H1 (cell line): ENCODE data around the gene LIPC. TPM values are rescaled to one million over a fixed set of nuclear protein-coding genes. Genes with fewer than 3 reads are reported as not detected.

Experiments used
- CTCF ChIA-PET: fragments of 300-600 bp; sonication (Branson Sonifier 250); formaldehyde crosslinking; loops from one replicate; lab custom pipeline; 2021; ENCODE audit not compliant: partially characterized antibody; lab: Charles Lee
- POLR2A ChIA-PET: fragments of 300-600 bp; sonication (Branson Sonifier 250); formaldehyde crosslinking; loops from one replicate; lab custom pipeline; 2021; ENCODE audit warnings: inconsistent platforms; ENCODE audit not compliant: partially characterized antibody; lab: Charles Lee
- DNase-seq, 2 experiments: peaks; one replicate each; pipeline versions ENCODE4 v3.0.0 to v3.0.0-alpha.2; 2010 to 2022; ENCODE audit warnings: low spot score in 2 of 2, low read depth in 1 of 2, mixed read lengths in 1 of 2
- FAIRE-seq: peaks from 2 replicates; lab custom pipeline; 2011; peaks lifted over from hg19 to GRCh38; lab: Jason Lieb, UNC
- H2AFZ ChIP-seq: 2 replicates; pipeline ENCODE4 v1.8.1; 2012; ENCODE audit warnings: low read length, inconsistent platforms
- H2AK5ac ChIP-seq: 2 replicates; pipeline ENCODE4 v1.6.1; 2013; ENCODE audit warnings: low read depth, low read length
- H2BK120ac ChIP-seq: replicated peaks from 2 replicates; pipeline ENCODE3; 2013; ENCODE audit warnings: low read depth, low read length, inconsistent platforms
- H2BK12ac ChIP-seq: 2 replicates; pipeline ENCODE4 v1.6.1; 2013; ENCODE audit warnings: low read depth, low read length
- H2BK15ac ChIP-seq: 2 replicates; pipeline ENCODE4 v1.6.1; 2013; ENCODE audit warnings: low read length
- H2BK20ac ChIP-seq: 2 replicates; pipeline ENCODE4 v1.6.1; 2013; ENCODE audit warnings: low read length
- H2BK5ac ChIP-seq: 2 replicates; pipeline ENCODE4 v1.6.1; 2013; ENCODE audit warnings: low read depth, low read length
- H3K14ac ChIP-seq: 2 replicates; pipeline ENCODE4 v1.6.1; 2013; ENCODE audit warnings: inconsistent platforms; ENCODE audit not compliant: insufficient read length
- H3K18ac ChIP-seq: 2 replicates; pipeline ENCODE4 v1.6.1; 2013; ENCODE audit warnings: low read length; ENCODE audit errors: extremely low read depth
- H3K23ac ChIP-seq: 2 replicates; pipeline ENCODE4 v1.6.1; 2013; ENCODE audit warnings: inconsistent platforms; ENCODE audit not compliant: insufficient read length
- H3K23me2 ChIP-seq: 2 replicates; pipeline ENCODE4 v1.6.1; 2013; ENCODE audit warnings: low read depth, low read length
- H3K27ac ChIP-seq: 2 replicates; pipeline ENCODE4 v1.6.1; 2011; ENCODE audit warnings: low read depth, low read length, inconsistent platforms
- H3K27me3 ChIP-seq, 4 experiments: replicated peaks in 1 of 4; 1 replicate in 1 of 4; 2 replicates in 3 of 4; pipeline versions ENCODE4 v1.6.1 to v1.8.1; 2011 to 2013; ENCODE audit warnings: low read length in 3 of 4, mild to moderate bottlenecking in 3 of 4, inconsistent platforms in 2 of 4, mixed read lengths in 2 of 4, moderate library complexity in 1 of 4; ENCODE audit not compliant: control insufficient read depth in 3 of 4, insufficient read depth in 3 of 4; ENCODE audit errors: extremely low read depth in 1 of 4
- H3K36me3 ChIP-seq, 4 experiments: 2 replicates each; pipeline versions ENCODE4 v1.6.1 to v1.8.1; 2011 to 2013; ENCODE audit warnings: mild to moderate bottlenecking in 4 of 4, low read length in 3 of 4, moderate library complexity in 2 of 4, control low read depth in 1 of 4, inconsistent platforms in 1 of 4; ENCODE audit not compliant: insufficient read depth in 4 of 4, control insufficient read depth in 2 of 4
- H3K4ac ChIP-seq: replicated peaks from 2 replicates; pipeline ENCODE3; 2013; ENCODE audit warnings: low read length, low read depth, mixed read lengths, inconsistent platforms; ENCODE audit not compliant: insufficient read length
- H3K4me1 ChIP-seq, 4 experiments: replicated peaks in 1 of 4; 1 replicate in 1 of 4; 2 replicates in 3 of 4; pipeline versions ENCODE4 v1.6.1 to v1.8.1; 2011 to 2013; ENCODE audit warnings: low read length in 3 of 4, inconsistent platforms in 2 of 4, mixed read lengths in 1 of 4; ENCODE audit not compliant: insufficient read depth in 4 of 4, control insufficient read depth in 3 of 4
- H3K4me2 ChIP-seq, 2 experiments: 2 replicates each; pipeline versions ENCODE4 v1.6.1 to v1.8.1; 2011 to 2013; ENCODE audit warnings: low read depth in 2 of 2, low read length in 2 of 2, control low read depth in 1 of 2, inconsistent platforms in 1 of 2, mild to moderate bottlenecking in 1 of 2; ENCODE audit not compliant: insufficient read depth in 1 of 2
- H3K4me3 ChIP-seq, 4 experiments: fragments of 200-600, 300-600 bp in 1 of 4; sonication (generic), shearing (Covaris generic), sonication (Bioruptor Twin) in 1 of 4; 2 replicates each; pipeline versions ENCODE4 v1.5.1 to v1.8.1; 2011 to 2016; ENCODE audit warnings: low read length in 4 of 4, low read depth in 3 of 4, control low read depth in 2 of 4, inconsistent platforms in 2 of 4, mild to moderate bottlenecking in 2 of 4, mixed read lengths in 1 of 4, moderate library complexity in 1 of 4; ENCODE audit not compliant: insufficient read depth in 2 of 4; ENCODE audit errors: extremely low read depth in 1 of 4
- H3K56ac ChIP-seq: replicated peaks from 2 replicates; pipeline ENCODE3; 2013; ENCODE audit warnings: low read depth, mild to moderate bottlenecking, mixed read lengths, low read length, inconsistent platforms; ENCODE audit not compliant: insufficient read length
- H3K79me1 ChIP-seq: 2 replicates; pipeline ENCODE4 v1.6.1; 2013; ENCODE audit warnings: low read depth, low read length, control low read depth
- H3K79me2 ChIP-seq, 2 experiments: 2 replicates each; pipeline versions ENCODE4 v1.6.1 to v1.8.1; 2012 to 2013; ENCODE audit warnings: low read length in 2 of 2, mild to moderate bottlenecking in 2 of 2, inconsistent platforms in 1 of 2; ENCODE audit not compliant: insufficient read depth in 2 of 2, control insufficient read depth in 1 of 2
- H3K9ac ChIP-seq, 4 experiments: replicated peaks in 1 of 4; 1 replicate in 1 of 4; 2 replicates in 3 of 4; pipeline versions ENCODE4 v1.6.1 to v1.8.1; 2011 to 2013; ENCODE audit warnings: low read depth in 3 of 4, low read length in 3 of 4, control low read depth in 2 of 4, mild to moderate bottlenecking in 2 of 4, moderate library complexity in 2 of 4, inconsistent platforms in 1 of 4; ENCODE audit errors: extremely low read depth in 1 of 4
- H3K9me3 ChIP-seq, 2 experiments: 2 replicates each; pipeline versions ENCODE4 v1.6.1 to v1.8.1; 2012 to 2013; ENCODE audit warnings: mild to moderate bottlenecking in 2 of 2, moderate library complexity in 2 of 2, control low read depth in 1 of 2, inconsistent platforms in 1 of 2, low read depth in 1 of 2, low read length in 1 of 2, mixed read lengths in 1 of 2; ENCODE audit not compliant: insufficient read depth in 2 of 2
- H4K20me1 ChIP-seq, 2 experiments: replicated peaks in 1 of 2; 2 replicates each; pipeline versions ENCODE3 to v1.8.1; 2011 to 2013; ENCODE audit warnings: inconsistent platforms in 2 of 2, low read length in 2 of 2, mild to moderate bottlenecking in 1 of 2; ENCODE audit not compliant: insufficient read depth in 2 of 2, control insufficient read depth in 1 of 2
- H4K5ac ChIP-seq: 2 replicates; pipeline ENCODE4 v1.6.1; 2013; ENCODE audit warnings: low read length, low read depth, mixed read lengths, inconsistent platforms; ENCODE audit not compliant: insufficient read length
- H4K8ac ChIP-seq: 2 replicates; pipeline ENCODE4 v1.8.0; 2013; ENCODE audit warnings: mild to moderate bottlenecking, moderate library complexity, low read length, inconsistent platforms; ENCODE audit not compliant: insufficient read depth; ENCODE audit errors: extremely low read depth
- H4K91ac ChIP-seq: replicated peaks from 2 replicates; pipeline ENCODE3; 2013; ENCODE audit warnings: low read length, mixed read lengths, inconsistent platforms; ENCODE audit not compliant: insufficient read length
- ATF3 ChIP-seq: IDR thresholded peaks from 2 replicates; pipeline ENCODE4 v1.6.1; 2011; ENCODE audit warnings: low read depth, mild to moderate bottlenecking, low read length; ENCODE audit not compliant: insufficient read depth
- CHD2 ChIP-seq: IDR thresholded peaks from 2 replicates; pipeline ENCODE4 v1.6.1; 2012; ENCODE audit warnings: low read length, improper control_type of control experiment
- MAFK ChIP-seq: IDR thresholded peaks from 2 replicates; pipeline ENCODE4 v1.6.1; 2012; ENCODE audit warnings: low read depth, mild to moderate bottlenecking, improper control_type of control experiment, low read length
- PHF8 ChIP-seq: fragments of 200-600 bp; sonication (generic); conservative IDR thresholded peaks from 2 replicates; pipeline ENCODE4 v1.7.1; 2012; ENCODE audit warnings: low read depth, mild to moderate bottlenecking, inconsistent platforms, low read length, moderate library complexity
- RBBP5 ChIP-seq: IDR thresholded peaks from 2 replicates; pipeline ENCODE4 v1.7.1; 2012; ENCODE audit warnings: low read depth, mild to moderate bottlenecking, inconsistent platforms, low read length, moderate library complexity, borderline replicate concordance
- RFX5 ChIP-seq: IDR thresholded peaks from 2 replicates; pipeline ENCODE4 v1.6.1; 2011; ENCODE audit warnings: low read depth, low read length, improper control_type of control experiment, borderline replicate concordance
- SIN3A ChIP-seq, 2 experiments: IDR thresholded peaks in 1 of 2; conservative IDR thresholded peaks in 1 of 2; 2 replicates each; pipeline ENCODE4 v1.6.1; 2011 to 2012; ENCODE audit warnings: low read length in 2 of 2, improper control_type of control experiment in 1 of 2, low read depth in 1 of 2, mild to moderate bottlenecking in 1 of 2
- SIRT6 ChIP-seq: IDR thresholded peaks from one replicate; pipeline ENCODE4 v1.7.1; 2012; ENCODE audit warnings: low read length, inconsistent platforms
- WGBS, 2 experiments: shearing (Covaris generic) in 1 of 2; methylation state at CpG; one replicate each; pipeline versions ENCODE4 v1.1.6 to v1.1.7; 2013 to 2015; ENCODE audit warnings: low lambda C conversion rate in 2 of 2, mixed read lengths in 2 of 2, inconsistent platforms in 1 of 2, low coverage in 1 of 2, missing lambda C conversion rate in 1 of 2; ENCODE audit not compliant: insufficient replicate concordance in 2 of 2, insufficient coverage in 1 of 2, insufficient read length in 1 of 2; ENCODE audit errors: extremely low coverage in 1 of 2, missing lambda C conversion rate in 1 of 2; 5-methylcytosine and 5-hydroxymethylcytosine counted together
- polyA plus RNA-seq, 7 experiments: library from polyadenylated mRNA; depleted of rRNA in 3 of 7; stranded (reverse) in 5 of 7; unstranded in 2 of 7; fragments of >200 nt in 5 of 7; fragments of 200-250 nt in 2 of 7; gene quantifications; 1 replicate in 5 of 7; 2 replicates in 1 of 7; 4 replicates in 1 of 7; pipeline versions ENCODE4 v1.2.1 to v1.2.3, GENCODE V29; 2011 to 2013; ENCODE audit warnings: missing spikeins in 2 of 7, mixed read lengths in 2 of 7
- total RNA-seq: library from RNA; stranded (reverse); fragmentation: NEBNext Ultra II Directional; extraction: Animal tissue kit (Norgen Biotek cat#: 25700); gene quantifications from 2 replicates; pipeline ENCODE4 v1.2.1, GENCODE V29; 2021
- TF ChIP-seq, protein P1 (sequence below): IDR thresholded peaks from 2 replicates; pipeline ENCODE4 v1.6.1; 2011; ENCODE audit warnings: low read length, improper control_type of control experiment

The LIPC gene
- total and polyA plus RNA-seq, 2 of the 8 experiments (the other 6 are each of a cell fraction or from before 2014, with no cell fraction given): not detected

DNA sequence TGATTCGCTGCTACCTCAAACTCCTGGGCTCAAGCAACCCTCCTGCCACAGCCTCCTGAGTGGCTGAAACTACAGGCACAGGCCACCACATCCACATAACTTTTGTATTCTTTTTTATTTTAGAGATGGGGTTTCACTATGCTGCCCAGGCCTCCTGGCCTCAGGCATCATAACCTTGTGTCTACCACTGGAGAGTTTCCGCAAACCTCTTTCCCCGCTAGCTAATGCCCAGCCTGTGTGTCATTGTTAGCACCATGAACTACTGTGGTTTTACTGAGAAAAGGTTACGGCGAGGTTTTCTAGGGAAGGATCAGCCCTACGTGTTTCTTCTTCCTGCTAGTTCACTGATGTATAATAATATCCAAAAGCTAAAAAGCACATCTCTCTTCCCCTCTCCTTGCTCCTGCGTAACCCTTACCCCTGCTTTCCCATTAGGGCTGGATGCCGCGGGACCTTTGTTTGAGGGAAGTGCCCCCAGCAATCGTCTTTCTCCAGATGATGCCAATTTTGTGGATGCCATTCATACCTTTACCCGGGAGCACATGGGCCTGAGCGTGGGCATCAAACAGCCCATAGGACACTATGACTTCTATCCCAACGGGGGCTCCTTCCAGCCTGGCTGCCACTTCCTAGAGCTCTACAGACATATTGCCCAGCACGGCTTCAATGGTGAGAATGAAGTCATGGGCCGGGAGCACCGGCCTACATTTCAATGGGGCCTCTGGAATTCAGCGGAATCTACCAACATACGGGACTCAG is 113.7 kb downstream of the LIPC start:
- Histone ChIP-seq H2BK120ac (no peak overlapping the region), H4K91ac (no peak overlapping the region), H2AFZ (no peak overlapping the region), H2BK15ac (no peak overlapping the region), H3K4me1 (no peaks in the 10 kb centered on the region), H3K79me1 (no peaks in the 10 kb centered on the region), H3K9me3 (no peaks in the 10 kb centered on the region), H3K36me3 (no peaks in the 10 kb centered on the region), H3K79me2 (no peaks in the 10 kb centered on the region), H4K20me1 (no peaks in the 10 kb centered on the region), H3K9ac (no peak overlapping the region), H2BK12ac (no peak overlapping the region), H2BK20ac (no peak overlapping the region), H3K27me3 (no peaks in the 10 kb centered on the region), H3K4me2 (no peak overlapping the region), H2AK5ac (no peak overlapping the region), H3K56ac (no peak overlapping the region), H4K8ac (no peak overlapping the region), H3K4ac (no peak overlapping the region), H3K27ac (no peak overlapping the region), H3K14ac (no peak overlapping the region), H4K5ac (no peak overlapping the region), H3K23me2 (0 out of 2 replicates have a peak, but pooled peaks cover 2% of the 10 kb centered on the region), H3K18ac (no peak overlapping the region), H3K4me3 (no peak overlapping the region), H3K23ac (no peak overlapping the region), H2BK5ac (no peak overlapping the region)
- TF ChIP-seq SIN3A (conservative IDR thresholded peaks at IDR 0.05 in 1 of 2, IDR thresholded peaks at IDR 0.05 in 1 of 2; ENCODE audit: low read depth in 1 of 2, low read length in 2 of 2) (no peak), RFX5 (no peak), PHF8 (no peak), ATF3 (no peak), RBBP5 (no peak), MAFK (no peak), SIRT6 (no peak), CHD2 (no peak)
- TF ChIP-seq, protein P1, sequence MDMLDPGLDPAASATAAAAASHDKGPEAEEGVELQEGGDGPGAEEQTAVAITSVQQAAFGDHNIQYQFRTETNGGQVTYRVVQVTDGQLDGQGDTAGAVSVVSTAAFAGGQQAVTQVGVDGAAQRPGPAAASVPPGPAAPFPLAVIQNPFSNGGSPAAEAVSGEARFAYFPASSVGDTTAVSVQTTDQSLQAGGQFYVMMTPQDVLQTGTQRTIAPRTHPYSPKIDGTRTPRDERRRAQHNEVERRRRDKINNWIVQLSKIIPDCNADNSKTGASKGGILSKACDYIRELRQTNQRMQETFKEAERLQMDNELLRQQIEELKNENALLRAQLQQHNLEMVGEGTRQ: no peak
- FAIRE-seq (no peak), DNase-seq (no peak)
- CTCF ChIA-PET: interaction anchor here (0.6 to 1.7 kb wide), 3 partner anchors 18 to 76 kb away, joined by 3 to 4 read pairs (median 3); no protein-coding TSS in a partner anchor
- POLR2A ChIA-PET: no interaction called here
- WGBS, 2 experiments: 95% methylated on average over 18 of the region's 18 CpGs; no CpG with 5 or more reads in 1 of the 2 experiments
